ENCODE measurements around the gene MRPS5.
A peak's percentile ranks its signal among the peaks of the same experiment; 100 is the strongest.

MRPS5 gene

DNA sequence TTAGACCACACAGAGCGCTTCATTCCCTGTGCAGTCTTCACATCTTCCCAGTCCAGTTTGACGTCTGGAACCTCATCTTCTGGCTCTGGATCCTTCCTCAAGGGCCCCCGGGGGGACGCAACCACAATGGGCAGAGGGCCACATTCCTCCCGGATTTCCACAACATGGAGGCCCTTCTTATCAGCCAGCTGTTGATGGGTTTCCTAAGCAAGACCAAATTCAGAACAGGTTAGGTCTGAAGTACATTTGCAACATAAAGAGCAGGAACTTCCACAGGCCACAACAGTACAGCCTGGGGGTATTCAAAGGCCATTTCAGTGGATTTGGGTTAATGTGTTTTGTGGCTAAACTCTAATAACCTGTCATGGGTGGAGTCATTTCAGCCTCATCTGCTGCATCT lies 34.2 kb downstream of the MRPS5 start:
- DNase-seq (ENCODE audit: low spot score), result no peak

DNA sequence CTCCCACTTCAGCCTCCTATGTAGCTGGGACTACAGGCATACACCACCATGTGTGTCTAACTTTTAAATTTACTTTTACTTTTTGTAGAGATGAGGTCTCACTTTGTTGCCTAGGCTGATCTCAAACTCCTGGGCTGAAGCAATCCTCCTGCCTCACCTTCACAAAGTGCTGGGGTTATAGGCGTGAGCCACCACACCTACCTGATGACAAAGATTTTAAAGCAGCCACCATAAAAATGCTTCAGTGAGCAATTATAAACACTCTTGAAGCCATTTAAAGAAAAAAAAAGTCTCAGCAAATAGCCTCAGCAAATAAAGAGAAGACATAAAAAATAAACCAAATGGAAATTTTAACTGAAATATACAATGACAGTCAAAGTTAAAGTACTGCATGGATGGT lies 35.6 kb downstream of the MRPS5 start:
- no peak for DNase-seq (ENCODE audit: low spot score)

DNA sequence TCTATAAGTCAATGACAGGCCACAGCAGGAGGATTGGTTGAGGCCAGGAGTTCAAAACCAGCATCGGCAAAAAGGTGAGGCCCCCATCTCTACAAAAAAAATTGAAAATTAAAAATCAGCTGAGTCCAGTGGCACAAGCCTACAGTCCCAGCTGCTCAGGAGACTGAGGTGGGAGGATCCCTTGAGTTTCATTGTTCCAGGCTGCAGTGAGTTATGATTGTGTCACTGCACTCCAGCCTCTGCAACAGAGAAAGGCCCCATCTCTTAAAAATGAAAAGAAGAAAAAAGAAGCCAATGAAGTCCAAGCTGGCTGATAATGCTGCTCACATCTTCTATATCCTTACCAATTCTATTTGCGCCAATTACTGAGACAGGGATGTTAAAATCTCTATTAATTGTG lies 39.1 kb downstream of the MRPS5 start:
- no peak for DNase-seq (ENCODE audit: low spot score)

DNA sequence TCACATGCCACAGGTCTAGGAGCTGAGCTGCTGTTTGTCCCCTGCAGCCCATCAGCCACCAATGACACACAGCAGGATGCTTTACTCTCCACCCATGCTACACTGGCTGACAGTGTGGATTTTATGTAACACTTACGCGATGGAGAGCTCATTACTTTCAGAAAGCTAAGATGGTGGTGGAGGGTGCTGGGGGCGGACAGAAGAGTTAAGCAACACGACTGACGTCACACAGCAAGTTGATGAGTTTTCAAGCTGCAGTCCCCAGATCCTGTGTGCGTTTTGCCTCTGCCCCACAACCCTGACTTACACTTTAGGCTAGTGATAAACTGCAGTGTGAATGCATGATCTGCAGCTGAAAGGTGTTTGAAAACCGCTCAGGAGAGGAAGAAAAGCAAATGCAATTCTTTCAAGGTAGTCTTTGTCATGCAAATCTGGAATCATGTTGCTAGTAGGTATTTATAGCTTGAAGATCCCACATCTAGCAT lies 42.4 kb downstream of the MRPS5 start:
- no peak for DNase-seq (ENCODE audit: low spot score)

DNA sequence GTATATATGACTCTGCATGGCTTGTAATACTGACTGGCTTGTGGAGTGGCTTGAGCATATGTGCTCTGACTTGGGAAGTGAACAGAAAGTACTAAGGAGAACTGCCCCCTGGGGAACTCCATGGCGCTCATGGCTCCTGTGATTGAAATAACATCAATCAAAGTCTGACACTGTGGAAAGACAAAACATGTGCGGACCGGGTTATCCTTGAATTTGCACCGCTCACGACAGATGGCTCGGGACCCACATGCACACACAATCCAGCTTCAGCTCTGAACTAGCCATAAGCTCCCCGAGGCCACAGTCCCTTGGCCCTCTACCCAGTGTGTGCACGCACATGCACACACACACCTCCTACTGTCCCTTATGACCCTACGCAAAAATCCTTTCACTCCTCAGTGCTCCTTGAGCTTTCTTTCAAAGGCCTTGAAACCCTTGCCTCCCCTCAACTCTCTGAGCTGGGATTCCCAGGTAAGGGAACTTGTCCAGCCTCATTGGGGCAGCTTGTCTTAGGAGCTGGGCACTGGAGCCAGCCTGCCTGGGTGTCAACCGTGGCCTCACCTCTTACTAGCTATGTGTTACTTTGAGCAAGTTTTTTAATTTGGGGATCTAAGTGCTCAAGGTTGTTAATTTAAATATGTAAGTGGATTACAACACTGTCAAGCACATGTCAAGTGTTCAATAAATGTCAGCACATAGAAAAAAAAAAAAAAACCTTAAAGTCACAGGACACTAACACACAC lies 43.6 kb downstream of the MRPS5 start:
- no peak for DNase-seq (ENCODE audit: low spot score)

DNA sequence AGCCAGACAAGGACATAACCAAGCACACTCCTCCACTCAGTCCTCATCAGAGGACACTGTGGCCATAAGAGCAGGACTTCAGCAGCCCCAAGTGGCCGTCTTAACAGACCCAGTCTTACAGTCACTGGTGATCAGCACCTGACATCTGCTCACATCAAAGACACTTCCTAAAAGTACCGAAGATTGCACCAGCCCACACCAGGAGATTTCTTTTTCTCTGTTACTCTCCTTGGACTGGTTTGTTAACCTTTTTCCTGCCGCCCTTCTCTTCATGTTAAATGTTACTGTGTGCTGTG lies 44.1 kb downstream of the MRPS5 start:
- DNase-seq (ENCODE audit: low spot score), result no peak

DNA sequence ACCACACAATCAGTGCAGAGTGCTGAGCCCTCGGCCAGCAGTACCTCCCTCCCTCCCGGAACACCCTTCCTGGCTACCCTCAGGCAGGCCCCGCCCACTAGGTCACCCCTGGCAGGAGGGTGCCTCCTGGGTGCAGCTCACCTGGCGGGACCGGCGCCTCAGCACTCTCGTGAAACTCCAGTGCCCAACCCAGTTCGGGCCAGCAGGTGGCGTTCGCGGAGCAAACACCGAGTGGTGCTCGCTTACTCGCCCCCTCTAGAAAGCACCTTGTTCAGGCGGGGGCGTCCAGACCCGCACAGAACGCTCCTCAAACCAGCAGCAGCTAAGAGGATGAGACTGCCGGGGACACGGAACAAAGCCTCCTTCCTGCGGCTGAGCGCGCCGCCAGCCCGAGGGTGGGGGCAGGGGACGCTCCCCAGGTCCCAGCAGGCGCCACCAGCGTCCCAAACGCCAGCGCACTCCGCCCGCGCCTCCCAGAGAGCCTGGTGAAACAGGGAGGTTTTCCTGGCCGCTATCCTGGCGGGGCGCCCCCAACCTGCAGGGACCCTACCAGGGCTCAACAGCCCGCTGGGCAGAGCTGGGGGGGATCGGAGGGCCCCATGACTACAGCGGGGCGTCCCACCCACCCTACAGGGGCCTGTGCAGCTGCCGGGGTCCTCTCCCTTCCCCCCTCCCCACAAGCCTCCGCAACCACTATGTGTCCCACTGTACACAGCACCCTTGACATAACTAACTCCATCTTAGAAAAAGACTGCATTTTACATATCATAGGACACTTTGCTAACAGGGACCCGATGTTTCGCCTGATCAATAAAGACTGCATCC lies 44.7 kb downstream of the MRPS5 start:
- DNase-seq (ENCODE audit: low spot score), result peak; percentile 83

DNA sequence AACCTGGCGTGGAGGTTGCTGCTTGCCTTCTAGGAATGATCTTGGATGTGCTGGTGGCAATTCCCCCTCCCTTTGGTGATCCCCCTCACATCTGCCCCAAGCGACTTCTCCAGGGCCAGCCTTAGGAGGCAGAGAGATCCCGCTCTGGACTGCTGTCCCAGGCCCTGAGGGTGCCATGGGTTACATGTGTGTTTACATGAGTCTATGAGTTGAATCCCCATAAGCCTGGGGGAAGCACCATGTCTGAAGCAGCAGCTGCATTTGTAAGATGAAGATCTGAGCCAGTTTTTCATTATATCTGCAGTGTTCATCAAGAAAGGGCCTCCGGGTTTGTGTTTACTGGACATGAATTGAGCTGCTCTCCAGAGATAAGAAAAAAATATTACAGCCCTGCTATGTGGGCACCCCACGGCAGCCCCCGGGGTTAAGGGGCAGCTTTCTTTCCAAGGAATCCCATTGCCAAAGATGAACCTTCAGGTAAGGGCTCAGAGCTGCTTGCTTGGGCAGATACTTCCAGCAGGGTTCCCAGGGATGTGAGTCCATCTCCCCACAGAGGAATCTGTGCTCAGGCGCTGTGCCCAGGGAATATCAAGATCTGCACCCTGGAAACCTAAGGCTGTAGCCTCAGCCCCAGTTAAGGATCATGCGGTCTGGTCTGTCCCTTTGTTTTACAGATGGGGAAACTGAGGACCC lies 46.0 kb downstream of the MRPS5 start:
- DNase-seq (ENCODE audit: low spot score), result no peak

DNA sequence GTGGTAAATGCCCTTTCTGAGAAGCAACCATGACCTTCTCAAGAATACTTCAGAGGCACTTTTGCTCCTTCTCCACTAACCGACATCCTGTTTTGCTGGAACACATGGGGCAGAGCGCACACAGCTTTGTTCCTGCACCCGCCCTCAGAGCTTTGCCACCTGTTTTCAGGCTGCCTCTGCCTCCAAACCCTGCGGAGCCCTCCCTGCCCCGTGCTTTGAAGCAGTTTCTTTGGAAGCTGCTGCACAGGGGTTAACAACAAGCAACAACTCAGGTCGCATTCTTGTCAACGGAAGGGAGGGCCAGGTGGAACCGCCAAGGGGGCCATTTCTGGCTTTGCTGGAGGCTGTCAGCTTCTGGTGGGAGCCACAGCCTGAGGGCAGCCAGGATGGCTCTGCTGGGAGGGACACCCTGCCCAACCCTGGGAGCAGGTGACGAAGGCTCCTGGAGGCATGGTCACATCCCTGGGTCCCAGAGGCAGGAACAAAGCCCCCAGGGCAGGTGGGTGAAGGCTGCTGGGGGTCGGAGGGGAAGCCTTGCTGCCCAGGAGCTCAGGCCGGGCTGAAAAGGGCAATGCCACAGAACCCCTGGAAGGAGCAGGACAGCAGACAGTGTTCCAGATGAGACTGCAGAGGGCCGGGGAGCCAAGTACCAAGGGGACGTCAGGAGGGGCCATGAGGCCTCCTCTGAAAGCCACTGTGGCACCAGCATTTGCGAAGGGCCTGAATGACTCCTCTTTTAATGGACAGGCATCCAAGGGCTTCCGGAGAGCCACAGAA lies 46.8 kb downstream of the MRPS5 start:
- no peak for DNase-seq (ENCODE audit: low spot score)

DNA sequence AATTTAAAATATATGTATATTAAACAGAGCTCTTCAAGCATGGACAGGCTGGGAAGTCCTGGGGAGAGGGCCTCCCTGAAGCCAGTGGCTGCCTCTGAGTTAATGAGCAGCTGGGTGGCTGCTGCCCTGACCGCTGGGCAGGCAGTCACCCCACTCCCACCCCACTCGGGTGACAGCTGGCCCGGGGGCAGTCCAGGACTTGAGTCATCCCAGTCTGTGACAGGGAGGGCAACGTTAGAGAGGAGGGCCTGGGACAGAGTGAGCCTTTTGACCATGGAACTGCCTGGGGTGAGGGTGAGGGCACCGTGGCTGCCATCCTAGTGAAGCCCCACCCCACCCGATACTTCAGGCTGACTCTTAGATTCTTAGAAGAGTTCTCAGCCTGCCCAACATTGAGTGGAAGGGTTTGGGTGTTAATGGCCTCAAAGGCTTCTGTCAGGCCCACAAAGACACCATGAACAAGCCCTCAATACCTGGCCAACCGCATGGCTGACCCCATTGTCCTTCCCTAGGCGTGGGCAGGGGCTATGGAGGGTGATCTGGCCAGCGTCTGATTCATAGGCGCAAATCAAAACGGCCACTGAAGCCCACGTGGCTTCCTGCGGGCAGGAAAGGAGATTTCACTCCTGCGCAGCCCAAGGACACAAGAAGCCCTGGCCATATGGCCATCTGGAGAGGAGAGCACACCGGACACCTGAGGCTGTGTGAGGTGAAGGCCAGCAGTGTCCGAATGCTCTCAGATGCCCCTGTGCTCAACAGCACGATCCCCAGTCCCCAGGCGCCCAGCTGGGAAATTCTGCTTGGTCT lies 47.5 kb downstream of the MRPS5 start:
- no peak for DNase-seq (ENCODE audit: low spot score)

DNA sequence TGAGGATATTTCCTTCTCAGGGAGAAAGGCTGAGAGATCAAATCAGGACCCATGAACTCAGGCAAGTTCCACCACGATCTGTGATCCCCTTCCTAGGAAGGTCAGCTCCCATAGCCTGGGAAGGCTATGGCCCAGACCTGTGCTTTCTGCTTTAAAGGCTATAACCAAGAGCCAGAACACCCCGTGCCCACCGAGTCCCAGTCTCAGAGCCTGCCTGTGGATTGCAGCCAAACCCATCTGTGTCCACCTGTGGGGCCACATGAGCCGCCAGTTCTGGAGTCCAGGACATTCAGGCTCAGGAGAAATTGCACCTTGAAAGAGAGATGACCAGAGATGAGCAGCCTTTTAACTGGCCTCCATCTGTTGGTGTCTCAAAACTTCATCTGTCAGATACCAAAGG lies 49.2 kb downstream of the MRPS5 start:
- DNase-seq (ENCODE audit: low spot score), result no peak

DNA sequence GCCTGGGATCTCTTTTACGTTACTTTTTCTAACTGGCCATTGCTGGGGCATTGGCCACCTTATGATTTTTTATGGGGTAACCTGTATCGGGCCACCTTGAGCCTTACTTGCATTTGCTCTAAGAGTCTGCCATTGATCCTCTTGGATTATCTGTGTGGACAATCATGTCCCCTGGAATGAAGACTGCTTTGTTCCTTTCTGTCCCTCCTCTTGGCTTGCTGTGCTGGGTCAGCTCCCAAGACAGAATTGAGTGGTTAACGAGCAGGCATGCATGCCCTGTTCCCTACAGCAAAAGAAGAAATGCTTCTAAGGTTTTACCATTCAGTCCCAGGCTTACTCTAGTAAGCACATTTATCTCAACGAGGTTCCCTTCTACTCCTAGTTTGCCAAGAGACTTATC lies 49.8 kb downstream of the MRPS5 start:
- DNase-seq (ENCODE audit: low spot score), result no peak

DNA sequence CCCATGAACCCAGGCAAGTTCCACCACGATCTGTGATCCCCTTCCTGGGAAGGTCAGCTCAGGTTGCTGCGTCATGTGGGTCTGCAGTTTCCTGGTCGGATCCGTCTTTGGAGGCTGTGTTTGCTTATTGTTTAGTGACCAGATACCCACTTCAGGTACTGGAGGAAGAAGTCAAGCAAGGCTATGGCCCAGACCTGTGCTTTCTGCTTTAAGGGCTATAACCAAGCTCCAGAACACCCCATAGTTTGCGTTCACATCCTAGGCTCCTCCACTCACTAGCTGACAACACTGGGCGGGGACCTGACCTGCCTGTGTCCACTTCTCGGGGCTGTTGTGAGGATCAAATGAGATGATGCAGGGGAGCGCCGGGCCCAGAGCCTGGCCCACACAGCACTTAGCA lies 52.1 kb downstream of the MRPS5 start:
- no peak for DNase-seq (ENCODE audit: low spot score)

DNA sequence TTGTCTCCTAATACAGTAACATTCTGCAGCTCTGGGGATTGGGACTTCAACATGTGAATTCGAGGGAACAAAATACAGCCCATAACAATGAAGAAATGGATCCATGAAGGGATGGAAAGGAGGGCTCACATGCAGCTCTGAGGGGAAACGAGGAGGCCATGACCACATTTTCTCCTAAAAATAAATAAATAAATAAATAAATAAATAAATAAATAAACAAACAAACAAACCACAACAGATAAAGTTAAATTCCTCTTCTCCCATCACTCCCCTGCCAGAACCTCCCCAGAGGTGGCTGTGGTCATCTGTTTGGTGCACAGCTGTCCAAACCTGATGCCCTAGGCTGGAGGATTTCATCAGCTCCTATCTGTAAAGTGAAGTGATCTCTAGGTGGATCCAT lies 53.4 kb downstream of the MRPS5 start:
- no peak for DNase-seq (ENCODE audit: low spot score)

DNA sequence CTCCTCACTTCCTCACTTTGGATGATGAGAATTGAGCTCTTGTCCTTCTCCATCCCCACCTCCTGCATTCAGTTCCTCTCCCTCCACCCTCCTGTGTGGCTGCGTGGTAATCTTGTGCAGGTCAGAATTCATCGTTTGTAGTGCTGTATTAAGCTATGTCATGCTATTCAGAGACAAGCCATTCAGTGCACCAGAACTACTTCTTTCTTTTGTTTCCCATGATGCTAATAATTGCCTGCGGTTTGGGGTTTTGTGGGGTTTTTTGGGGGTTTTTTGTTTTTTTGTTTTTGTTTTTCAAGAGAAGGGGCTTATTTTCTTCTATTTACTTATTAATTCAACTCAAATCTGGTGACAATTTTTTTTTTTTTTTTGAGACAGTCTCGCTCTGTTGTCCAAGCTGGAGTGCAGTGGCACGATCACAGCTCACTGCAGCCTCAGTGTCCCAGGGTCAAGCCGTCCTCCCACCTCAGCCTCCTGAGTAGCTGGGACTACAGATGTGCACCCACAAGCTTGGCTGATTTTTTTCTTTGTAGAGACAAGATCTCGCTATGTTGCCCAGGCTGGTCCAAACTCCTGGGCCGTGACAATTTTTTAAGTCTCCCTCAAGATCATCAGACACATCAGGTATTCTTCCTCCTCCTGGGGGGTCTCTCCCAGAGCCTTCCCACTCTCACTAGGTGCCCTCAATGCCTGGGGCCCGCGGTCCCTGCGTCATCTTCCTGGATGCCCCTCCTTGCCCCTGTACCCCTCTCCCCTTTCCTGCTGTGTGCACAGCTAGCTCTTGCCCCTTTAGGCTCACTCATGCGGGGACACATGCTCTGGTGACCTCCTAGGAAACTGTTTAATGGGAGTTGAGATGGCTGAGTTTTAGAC lies 58.3 kb downstream of the MRPS5 start:
- DNase-seq (ENCODE audit: low spot score), result no peak

DNA sequence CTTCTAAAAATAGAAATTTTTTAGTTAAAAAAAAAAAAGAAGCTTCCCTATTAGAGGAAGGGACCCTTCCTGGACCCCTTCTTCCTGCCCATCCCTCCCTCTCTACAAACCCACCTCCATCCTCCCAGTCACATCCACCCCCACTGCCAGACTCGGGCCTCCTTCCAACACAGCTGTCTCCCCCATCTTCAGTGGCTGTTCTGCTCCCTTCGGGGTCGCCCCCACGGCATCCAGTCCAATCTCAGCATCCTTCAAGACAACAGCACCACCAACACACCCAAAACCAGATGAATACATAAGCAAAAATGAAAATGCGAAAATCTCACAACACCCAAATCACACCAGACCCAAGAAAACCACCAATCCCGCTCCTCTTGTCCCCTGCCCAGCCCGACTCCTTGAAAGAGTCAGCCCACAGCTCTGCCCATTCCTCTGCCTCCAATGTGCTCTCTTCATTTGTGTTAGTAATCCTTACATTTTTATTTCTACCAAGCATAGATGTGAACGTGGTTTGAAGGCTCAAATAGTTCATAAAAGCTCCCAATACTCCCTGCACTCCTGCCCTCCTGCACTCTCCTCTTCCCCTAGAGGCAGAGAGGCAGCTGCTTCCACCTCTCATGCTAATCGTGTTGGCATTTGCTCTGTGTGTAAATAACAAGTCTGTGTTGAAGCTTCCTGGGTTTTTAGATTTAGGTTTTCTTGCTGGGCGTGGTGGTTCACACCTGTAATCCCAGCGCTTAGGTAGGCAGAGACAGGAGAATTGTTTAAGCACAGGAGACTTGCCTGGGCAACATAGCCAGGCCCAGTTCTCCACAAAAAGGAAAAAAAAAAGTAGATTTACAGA lies 59.1 kb downstream of the MRPS5 start:
- DNase-seq (ENCODE audit: low spot score), result no peak

DNA sequence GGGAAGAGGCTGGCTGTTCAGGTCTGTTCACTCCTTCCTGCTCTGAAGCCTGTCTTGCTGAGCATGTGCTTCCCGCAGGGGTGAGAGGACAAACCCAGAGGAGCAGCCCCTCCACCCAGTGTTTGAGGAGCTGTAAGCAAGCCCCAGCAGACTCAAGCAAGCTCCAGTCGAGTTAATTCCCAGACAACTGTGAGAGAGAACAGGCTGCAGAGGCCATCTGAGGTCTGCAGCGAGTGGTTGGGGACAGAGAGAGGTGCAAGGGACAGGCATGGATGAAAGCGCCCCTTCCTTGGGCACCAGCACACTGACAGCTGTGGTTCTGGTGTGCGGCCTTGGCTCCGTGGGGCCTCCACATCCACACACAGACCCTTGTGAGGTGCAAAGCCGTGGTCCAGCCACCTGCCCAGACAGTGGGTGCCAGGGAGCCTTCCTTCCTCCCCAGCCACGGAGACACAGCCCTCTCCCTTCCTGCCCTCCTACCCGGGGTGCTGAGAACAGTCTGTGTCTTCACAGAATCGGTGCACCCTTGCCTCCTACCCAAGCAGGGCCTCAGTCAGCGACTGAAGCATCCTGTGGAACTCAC lies 59.9 kb downstream of the MRPS5 start:
- DNase-seq (ENCODE audit: low spot score), result no peak

DNA sequence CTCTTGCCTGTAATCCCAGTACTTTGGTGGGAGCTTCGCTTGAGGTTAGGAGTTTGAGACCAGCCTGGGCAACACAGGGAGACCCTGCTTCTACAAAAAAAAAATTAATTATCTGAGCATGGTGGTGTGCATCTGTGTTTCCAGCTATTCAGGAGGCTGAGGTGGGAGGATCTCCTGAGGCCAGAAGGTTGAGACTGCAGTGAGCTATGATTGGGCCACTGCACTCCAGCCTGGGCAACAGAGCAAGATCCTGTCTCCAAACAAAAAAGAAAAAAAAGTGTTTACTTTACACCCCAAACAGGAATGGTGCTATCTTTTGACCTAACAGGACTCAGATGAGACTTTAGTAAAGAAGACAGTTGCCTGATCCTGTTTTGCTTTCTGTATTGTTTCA lies 60.5 kb downstream of the MRPS5 start:
- DNase-seq (ENCODE audit: low spot score), result no peak

DNA sequence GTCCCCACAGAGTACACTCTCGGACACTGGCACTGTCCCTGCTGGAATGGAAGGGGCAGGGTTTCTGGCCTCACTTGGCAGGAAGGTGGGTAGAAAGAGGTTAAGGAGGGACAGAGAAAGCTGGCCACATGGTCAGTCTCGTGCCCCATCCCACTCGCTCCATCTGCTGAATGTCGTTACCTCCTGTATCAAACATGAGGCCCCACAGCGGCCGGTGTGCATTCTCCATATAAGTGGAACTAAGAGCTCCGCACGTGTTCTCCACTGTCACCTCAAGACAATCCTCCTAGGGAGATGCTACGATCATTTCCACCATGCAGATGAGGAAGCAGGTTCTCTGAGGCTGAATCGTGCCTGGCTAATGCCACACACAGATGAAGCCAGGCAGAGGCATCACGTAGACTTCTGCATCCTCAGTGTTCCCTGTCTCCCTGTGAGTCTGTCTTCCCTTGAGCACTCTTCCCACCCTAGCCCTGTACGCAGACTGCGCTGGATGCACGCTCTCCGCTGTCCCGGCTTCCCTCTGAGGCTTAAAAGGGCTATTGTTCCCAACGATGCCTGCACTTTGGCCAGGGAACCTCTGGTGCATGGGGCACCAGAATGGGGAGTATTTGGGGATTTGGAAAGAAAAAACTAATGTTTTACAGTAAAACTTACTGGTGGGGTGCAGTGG lies 61.0 kb downstream of the MRPS5 start:
- DNase-seq (ENCODE audit: low spot score), result no peak
